ENCODE results near the gene TMEM25. TPM values are rescaled to one million over a fixed set of nuclear protein-coding genes. Genes with fewer than 3 reads are reported as not detected.
A peak's percentile ranks its signal among the peaks of the same experiment; 100 is the strongest.

The TMEM25 gene
- total and polyA plus RNA-seq, 2 donors (not counting 1 experiment from before 2014, with no cell fraction given), result 12.6 to 21.3 TPM

DNA sequence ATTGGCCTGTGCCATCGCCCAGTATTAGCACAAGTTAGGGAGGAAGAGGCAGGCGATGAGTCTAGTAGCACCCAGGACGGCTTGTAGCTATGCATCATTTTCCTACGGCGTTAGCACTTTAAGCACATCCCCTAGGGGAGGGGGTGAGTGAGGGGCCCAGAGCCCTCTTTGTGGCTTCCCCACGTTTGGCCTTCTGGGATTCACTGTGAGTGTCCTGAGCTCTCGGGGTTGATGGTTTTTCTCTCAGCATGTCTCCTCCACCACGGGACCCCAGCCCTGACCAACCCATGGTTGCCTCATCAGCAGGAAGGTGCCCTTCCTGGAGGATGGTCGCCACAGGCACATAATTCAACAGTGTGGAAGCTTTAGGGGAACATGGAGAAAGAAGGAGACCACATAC is 4.3 kb downstream of the TMEM25 start:
- Histone ChIP-seq H3K4me3 (replicated peaks in 1 of 4; ENCODE audit: control extremely low read depth in 1 of 4, insufficient read depth in 1 of 4, low read depth in 3 of 4, low read length in 4 of 4) (no peak overlapping the region), H4K20me1 (ENCODE audit: control insufficient read depth, extremely low read depth, insufficient read depth, low read length) (no peaks in the 10 kb centered on the region), H3K36me3 (ENCODE audit: control insufficient read depth, insufficient read depth, low read length) (no peaks in the 10 kb centered on the region), H3K27me3 (ENCODE audit: control insufficient read depth, insufficient read depth, low read length) (no peaks in the 10 kb centered on the region), H3K27ac (ENCODE audit: insufficient read depth, low read length) (no peak overlapping the region), H3K4me1 (ENCODE audit: control insufficient read depth, extremely low read depth, insufficient read depth, low read length) (peaks cover 1% of the 10 kb centered on the region), H3K9me3 (ENCODE audit: control insufficient read depth, insufficient read depth, low read depth, low read length) (no peaks in the 10 kb centered on the region), H3K9ac (ENCODE audit: insufficient read depth, low read length) (no peak overlapping the region), H3K79me2 (ENCODE audit: control insufficient read depth, insufficient read depth, low read length) (no peaks in the 10 kb centered on the region), H3K4me2 (ENCODE audit: extremely low read depth, insufficient read depth, low read length) (no peak overlapping the region), H2AFZ (ENCODE audit: low read length) (no peak overlapping the region)
- no peak for TF ChIP-seq CTCF (conservative IDR thresholded peaks at IDR 0.05 in 1 of 2, IDR thresholded peaks at IDR 0.05 in 1 of 2; ENCODE audit: low read depth in 1 of 2, low read length in 2 of 2)
- DNase-seq (ENCODE audit: low read depth in 2 of 2), result no peak

DNA sequence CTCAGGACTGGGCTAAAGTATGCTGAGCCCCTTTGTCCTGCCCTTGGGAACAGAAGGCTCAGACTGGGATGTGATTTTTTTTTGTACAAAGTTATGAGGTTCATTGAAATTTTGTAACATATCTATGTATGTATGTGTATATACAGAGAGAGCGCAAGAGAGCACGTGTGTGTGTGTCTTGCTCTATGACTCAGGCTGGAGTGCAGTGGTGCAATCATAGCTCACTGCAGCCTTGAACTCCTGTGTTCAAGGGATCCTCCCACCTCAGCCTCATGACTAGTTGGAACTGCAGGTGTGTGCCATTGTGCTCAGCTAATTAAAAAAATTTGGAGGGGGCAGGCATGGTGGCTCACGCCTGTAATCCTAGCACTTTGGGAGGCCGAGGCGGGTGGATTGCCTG is 5.7 kb downstream of the TMEM25 start:
- Histone ChIP-seq H2AFZ (ENCODE audit: low read length) (no peak overlapping the region), H4K20me1 (ENCODE audit: control insufficient read depth, extremely low read depth, insufficient read depth, low read length) (no peaks in the 10 kb centered on the region), H3K27me3 (ENCODE audit: control insufficient read depth, insufficient read depth, low read length) (no peaks in the 10 kb centered on the region), H3K4me3 (replicated peaks in 1 of 4; ENCODE audit: control extremely low read depth in 1 of 4, insufficient read depth in 1 of 4, low read depth in 3 of 4, low read length in 4 of 4) (no peak overlapping the region), H3K9me3 (ENCODE audit: control insufficient read depth, insufficient read depth, low read depth, low read length) (no peaks in the 10 kb centered on the region), H3K9ac (ENCODE audit: insufficient read depth, low read length) (no peak overlapping the region), H3K79me2 (ENCODE audit: control insufficient read depth, insufficient read depth, low read length) (no peaks in the 10 kb centered on the region), H3K27ac (ENCODE audit: insufficient read depth, low read length) (no peak overlapping the region), H3K4me1 (ENCODE audit: control insufficient read depth, extremely low read depth, insufficient read depth, low read length) (no peaks in the 10 kb centered on the region), H3K4me2 (ENCODE audit: extremely low read depth, insufficient read depth, low read length) (no peak overlapping the region), H3K36me3 (ENCODE audit: control insufficient read depth, insufficient read depth, low read length) (no peaks in the 10 kb centered on the region)
- DNase-seq (ENCODE audit: low read depth in 2 of 2), result peak in 1 of 2 donors; percentile 30
- TF ChIP-seq EZH2 (IDR thresholded peaks at IDR 0.05; ENCODE audit: low read length, missing control alignments) (no peak), CTCF (conservative IDR thresholded peaks at IDR 0.05 in 1 of 2, IDR thresholded peaks at IDR 0.05 in 1 of 2; ENCODE audit: low read depth in 1 of 2, low read length in 2 of 2) (no peak)

- H2AFZ ChIP-seq (ENCODE audit: low read length), result no peak overlapping the region
- no peak for DNase-seq (ENCODE audit: low read depth in 2 of 2)
- no peaks in the 10 kb centered on the region for H3K27me3 ChIP-seq (ENCODE audit: control insufficient read depth, insufficient read depth, low read length)
- H3K79me2 ChIP-seq (ENCODE audit: control insufficient read depth, insufficient read depth, low read length), result no peaks in the 10 kb centered on the region
- no peaks in the 10 kb centered on the region for H3K36me3 ChIP-seq (ENCODE audit: control insufficient read depth, insufficient read depth, low read length)
- H3K4me2 ChIP-seq (ENCODE audit: extremely low read depth, insufficient read depth, low read length), result no peak overlapping the region
- TF ChIP-seq EZH2 (IDR thresholded peaks at IDR 0.05; ENCODE audit: low read length, missing control alignments), result no peak
- TF ChIP-seq CTCF (conservative IDR thresholded peaks at IDR 0.05 in 1 of 2, IDR thresholded peaks at IDR 0.05 in 1 of 2; ENCODE audit: low read depth in 1 of 2, low read length in 2 of 2), result no peak
- no peaks in the 10 kb centered on the region for H3K9me3 ChIP-seq (ENCODE audit: control insufficient read depth, insufficient read depth, low read depth, low read length)
- H3K9ac ChIP-seq (ENCODE audit: insufficient read depth, low read length), result no peak overlapping the region
- H3K4me3 ChIP-seq (replicated peaks in 1 of 4; ENCODE audit: control extremely low read depth in 1 of 4, insufficient read depth in 1 of 4, low read depth in 3 of 4, low read length in 4 of 4), result no peak overlapping the region
- H3K4me1 ChIP-seq (ENCODE audit: control insufficient read depth, extremely low read depth, insufficient read depth, low read length), result no peaks in the 10 kb centered on the region
- H3K27ac ChIP-seq (ENCODE audit: insufficient read depth, low read length), result no peak overlapping the region
- no peaks in the 10 kb centered on the region for H4K20me1 ChIP-seq (ENCODE audit: control insufficient read depth, extremely low read depth, insufficient read depth, low read length)
These were observed 6.5 kb downstream of the TMEM25 start for GRCh38 chr11:118537409-118537980.
